ENCODE results near the gene IGSF9.

The IGSF9 gene

DNA sequence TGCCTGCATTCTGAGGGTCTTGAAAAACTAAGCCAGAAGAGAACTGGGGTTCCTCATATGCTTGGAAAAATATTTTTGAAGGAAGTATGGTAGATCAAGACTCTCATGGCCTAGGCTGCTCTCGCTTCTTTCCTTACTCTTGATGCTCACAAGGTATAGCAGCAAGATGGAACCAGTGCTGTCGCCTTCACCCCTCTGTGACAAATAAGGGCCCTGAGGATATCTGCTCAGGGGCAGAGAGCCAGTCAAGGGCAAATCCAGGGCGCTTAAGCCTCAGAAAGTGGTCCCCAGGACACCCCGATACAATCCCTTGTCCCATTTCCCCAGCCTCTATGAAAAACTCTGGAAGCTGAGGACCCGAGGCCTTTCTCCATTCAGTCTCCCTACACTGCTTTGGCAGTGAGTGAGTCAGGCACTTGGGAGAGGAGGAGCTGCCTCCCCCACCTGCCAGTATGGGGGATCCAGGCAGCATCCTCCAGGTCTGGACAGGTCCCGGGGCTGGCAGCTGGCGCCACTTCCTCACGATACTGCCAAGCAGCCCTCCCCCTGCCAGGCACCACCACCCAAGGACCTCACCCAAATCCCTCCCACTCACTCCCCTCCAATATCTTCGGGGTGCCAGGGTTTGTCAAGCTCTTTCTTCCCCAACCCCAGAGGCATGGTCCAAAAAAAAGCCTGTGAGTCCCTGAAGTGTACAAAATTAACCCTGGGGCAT, 1.3 kb downstream of the IGSF9 start:
- no peak overlapping the region for H3K4me3 ChIP-seq (ENCODE audit: low read depth, low read length)

DNA sequence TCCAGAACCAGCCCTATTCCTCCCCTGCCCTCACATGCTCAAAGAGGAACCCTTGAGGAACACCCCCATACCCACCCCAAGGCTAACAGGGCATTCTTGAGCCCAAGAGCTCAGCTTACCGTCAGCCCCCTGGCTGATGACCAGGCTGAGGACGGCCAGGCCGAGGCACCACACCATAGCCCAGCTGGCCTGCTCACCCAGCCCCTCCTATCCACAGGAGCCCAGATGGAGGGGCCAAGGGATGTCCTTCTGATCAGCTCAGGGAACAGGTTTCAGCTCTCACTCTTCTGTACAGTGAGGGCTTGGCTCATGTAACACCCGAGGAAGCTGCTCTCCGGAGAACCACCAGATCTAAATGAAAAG, 2.2 kb downstream of the IGSF9 start:
- TF ChIP-seq, protein P1, sequence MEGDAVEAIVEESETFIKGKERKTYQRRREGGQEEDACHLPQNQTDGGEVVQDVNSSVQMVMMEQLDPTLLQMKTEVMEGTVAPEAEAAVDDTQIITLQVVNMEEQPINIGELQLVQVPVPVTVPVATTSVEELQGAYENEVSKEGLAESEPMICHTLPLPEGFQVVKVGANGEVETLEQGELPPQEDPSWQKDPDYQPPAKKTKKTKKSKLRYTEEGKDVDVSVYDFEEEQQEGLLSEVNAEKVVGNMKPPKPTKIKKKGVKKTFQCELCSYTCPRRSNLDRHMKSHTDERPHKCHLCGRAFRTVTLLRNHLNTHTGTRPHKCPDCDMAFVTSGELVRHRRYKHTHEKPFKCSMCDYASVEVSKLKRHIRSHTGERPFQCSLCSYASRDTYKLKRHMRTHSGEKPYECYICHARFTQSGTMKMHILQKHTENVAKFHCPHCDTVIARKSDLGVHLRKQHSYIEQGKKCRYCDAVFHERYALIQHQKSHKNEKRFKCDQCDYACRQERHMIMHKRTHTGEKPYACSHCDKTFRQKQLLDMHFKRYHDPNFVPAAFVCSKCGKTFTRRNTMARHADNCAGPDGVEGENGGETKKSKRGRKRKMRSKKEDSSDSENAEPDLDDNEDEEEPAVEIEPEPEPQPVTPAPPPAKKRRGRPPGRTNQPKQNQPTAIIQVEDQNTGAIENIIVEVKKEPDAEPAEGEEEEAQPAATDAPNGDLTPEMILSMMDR (IDR thresholded peaks at IDR 0.05; ENCODE audit: insufficient read depth, low read depth, low read length, missing control alignments), result no peak
- no peak overlapping the region for H3K4me3 ChIP-seq (ENCODE audit: low read depth, low read length)
- no peak for DNase-seq (ENCODE audit: low read depth)

More for the DNA sequence above, 1.3 kb downstream of the IGSF9 start:
- DNase-seq (ENCODE audit: low read depth), result no peak
- TF ChIP-seq, protein P1 (IDR thresholded peaks at IDR 0.05; ENCODE audit: insufficient read depth, low read depth, low read length, missing control alignments), result no peak

DNA sequence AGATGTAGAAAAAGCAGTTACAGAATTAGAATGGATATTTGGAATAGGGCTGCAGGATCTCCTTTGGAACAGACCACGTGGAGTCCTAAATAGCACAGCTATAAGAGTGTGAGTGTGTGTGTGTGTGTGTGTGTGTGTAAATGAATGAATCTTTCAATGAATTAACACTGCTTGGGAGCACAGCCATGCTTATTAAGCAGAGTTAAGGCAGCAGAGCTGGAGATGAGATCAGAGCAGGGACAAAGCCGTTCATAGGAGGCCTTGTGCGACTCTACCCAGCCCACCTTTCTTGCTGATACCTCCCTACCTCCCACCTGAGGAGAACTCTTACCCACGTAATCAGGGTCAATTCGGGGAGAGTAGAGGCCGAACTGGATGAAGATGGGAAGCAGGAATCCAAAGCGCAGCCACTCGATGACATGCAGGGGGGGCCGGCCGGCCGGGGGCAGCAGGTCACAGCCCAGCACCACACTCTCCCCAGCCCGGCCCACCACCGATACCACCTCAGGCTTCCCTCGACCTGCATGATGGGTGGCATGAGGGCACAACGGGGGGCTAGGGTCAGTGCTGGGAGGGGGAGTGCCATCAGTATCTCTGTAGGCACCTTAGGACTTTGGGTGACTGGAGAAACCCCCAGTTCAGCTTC, 2.7 kb downstream of the IGSF9 start:
- H3K4me3 ChIP-seq (ENCODE audit: low read depth, low read length), result no peak overlapping the region
- no peak for DNase-seq (ENCODE audit: low read depth)
- TF ChIP-seq, protein P1 (IDR thresholded peaks at IDR 0.05; ENCODE audit: insufficient read depth, low read depth, low read length, missing control alignments), result no peak

DNA sequence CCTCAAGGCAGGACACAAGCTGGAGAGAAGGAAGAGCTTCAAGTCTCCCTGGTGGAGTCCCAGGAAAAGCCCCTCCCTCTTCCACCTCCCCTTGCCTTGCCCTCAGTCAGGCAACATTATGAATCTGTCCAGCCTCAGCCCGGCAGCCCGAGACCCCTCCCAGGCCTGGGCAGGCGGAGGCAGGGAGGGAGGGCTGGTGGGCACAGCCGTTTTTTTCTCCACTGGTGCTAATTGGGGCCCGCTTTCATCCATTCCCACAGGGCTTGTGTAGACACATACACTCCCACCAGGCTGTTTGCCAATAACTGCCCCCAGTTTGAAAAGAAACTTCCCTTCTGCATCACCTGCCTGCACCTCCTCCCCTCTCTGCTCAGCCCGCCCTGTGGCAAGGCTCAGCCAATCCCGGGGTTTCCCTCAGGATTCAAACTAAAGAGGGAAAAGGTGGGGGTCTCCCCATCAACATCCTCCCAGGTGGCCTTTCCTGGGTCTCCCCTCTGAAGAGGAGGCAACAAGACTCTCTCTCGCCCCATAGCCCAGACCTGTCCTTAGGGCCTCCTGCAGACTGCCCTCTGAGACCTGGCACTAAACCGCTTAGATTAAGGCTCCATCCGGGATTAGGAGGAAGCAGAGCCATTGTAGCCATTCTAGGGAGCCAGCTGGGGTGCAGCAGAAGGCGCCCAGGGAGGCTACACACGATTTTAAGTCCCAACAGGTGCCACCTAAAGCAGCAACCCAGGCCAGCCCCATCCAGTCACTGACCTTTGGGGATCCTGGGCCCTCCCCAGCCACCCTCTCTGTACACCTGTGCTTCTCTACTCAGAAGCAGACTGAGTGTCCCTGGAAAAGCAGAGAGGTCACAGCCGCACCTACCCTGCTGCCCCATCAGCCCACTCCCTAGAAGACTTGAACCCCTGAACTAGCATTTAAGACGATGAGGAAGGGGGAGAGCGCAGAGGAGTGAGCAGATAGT, 3.5 kb downstream of the IGSF9 start:
- no peak overlapping the region for H3K4me3 ChIP-seq (ENCODE audit: low read depth, low read length)
- DNase-seq (ENCODE audit: low read depth), result no peak
- TF ChIP-seq, protein P1 (IDR thresholded peaks at IDR 0.05; ENCODE audit: insufficient read depth, low read depth, low read length, missing control alignments), result no peak

DNA sequence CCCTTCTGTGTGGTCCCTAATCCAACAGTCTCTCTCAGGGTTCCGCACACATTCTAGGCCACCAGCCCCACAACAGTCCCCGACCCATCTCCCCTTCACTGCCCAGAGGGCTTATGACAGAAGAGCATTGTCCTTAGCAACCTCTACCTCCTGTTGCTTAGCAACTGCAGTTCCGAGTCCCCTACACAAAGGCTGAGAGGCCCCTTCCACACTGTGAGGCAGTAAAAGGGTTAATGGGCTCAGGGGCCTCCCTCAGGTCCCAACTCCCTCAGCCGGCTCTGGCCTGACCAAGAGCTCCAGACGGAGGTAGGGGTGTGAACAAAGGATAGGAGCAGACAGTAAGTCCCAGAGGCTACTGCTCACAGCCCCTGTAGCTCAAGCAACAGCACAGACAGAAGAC, 4.3 kb downstream of the IGSF9 start:
- TF ChIP-seq, protein P1 (IDR thresholded peaks at IDR 0.05; ENCODE audit: insufficient read depth, low read depth, low read length, missing control alignments), result no peak
- DNase-seq (ENCODE audit: low read depth), result no peak
- no peak overlapping the region for H3K4me3 ChIP-seq (ENCODE audit: low read depth, low read length)

DNA sequence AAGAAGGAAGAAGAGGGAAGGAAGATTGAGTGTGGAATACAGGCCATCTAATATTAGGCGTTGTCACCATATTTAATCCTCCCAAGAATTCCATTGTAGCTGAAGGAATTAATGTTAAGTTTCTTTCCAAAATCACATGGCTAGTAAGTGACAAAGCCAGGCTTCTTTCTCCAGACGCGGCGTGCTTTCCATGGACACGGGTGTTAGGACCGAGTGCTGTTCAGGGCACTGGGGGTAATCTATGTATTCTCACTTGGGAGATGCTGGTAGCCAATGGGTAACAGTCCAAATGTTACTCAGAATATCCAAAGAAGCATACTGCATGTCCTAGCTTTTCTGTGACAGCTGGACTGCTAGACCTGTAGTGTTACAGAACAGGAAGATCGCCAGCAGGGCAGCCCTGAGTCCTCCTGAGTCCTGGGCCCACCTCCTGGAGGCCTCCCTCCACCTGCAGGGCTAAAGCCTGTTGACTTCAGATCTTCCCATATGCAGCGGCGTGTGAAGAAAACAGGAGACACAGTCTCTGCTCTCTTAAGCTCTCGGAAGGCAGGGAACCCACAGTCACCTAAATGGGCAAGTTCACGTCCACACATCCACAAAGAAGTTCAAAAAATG, 5.3 kb downstream of the IGSF9 start:
- TF ChIP-seq, protein P1 (IDR thresholded peaks at IDR 0.05; ENCODE audit: insufficient read depth, low read depth, low read length, missing control alignments), result no peak
- H3K4me3 ChIP-seq (ENCODE audit: low read depth, low read length), result no peak overlapping the region
- no peak for DNase-seq (ENCODE audit: low read depth)
